Measurements from ENCODE around the gene DNAJC18. TPM values are rescaled to one million over a fixed set of nuclear protein-coding genes. Genes with fewer than 3 reads are reported as not detected.
A peak's percentile ranks its signal among the peaks of the same experiment; 100 is the strongest.

DNAJC18 gene
- total and polyA plus RNA-seq, 2 experiments from 2014 or later: 13.4 to 18.9 TPM

GRCh38 chr5:139378941-139379361 is 60.4 kb downstream of the DNAJC18 start:
- no peaks in the 10 kb centered on the region; the same call in 1 of the 2 replicates for H3F3A ChIP-seq (replicated peaks; ENCODE audit: low read depth)
- no peaks in the 10 kb centered on the region for H3K27me3 ChIP-seq (ENCODE audit: insufficient read depth)
- no peak overlapping the region for H3K27ac ChIP-seq (ENCODE audit: low read depth)
- Mint-ChIP-seq H3K27ac (no peak overlapping the region), H3K4me3 (no peak overlapping the region), H3K4me1 (peaks cover 10% of the 10 kb centered on the region; the same call in 2 of the 3 replicates), H3K27me3 (ENCODE audit: insufficient read depth, low read depth, poor library complexity) (peaks cover 8% of the 10 kb centered on the region), H3K9me3 (no peaks in the 10 kb centered on the region), H3K36me3 (ENCODE audit: low read depth) (peaks cover 2% of the 10 kb centered on the region; the same call in 1 of the 3 replicates)
- DNase-seq (ENCODE audit: low spot score): no peak
- no peaks in the 10 kb centered on the region; the same call in 1 of the 2 replicates for H4K20me1 ChIP-seq (replicated peaks; ENCODE audit: insufficient read depth)
- 0 out of 2 replicates have a peak overlapping the region, but pooled peaks have one; percentile 35 for H3K4me3 ChIP-seq
- ATAC-seq: no peak
- no peaks in the 10 kb centered on the region for H3K79me2 ChIP-seq (replicated peaks; ENCODE audit: insufficient read depth)
- H2AFZ ChIP-seq: no peak overlapping the region
- H3K4me2 ChIP-seq: peak overlapping the region; percentile 71; the same call in 1 of the 2 replicates
- H3K4me1 ChIP-seq (ENCODE audit: insufficient read depth): peaks cover 4% of the 10 kb centered on the region; the same call in 1 of the 2 replicates
- H3K36me3 ChIP-seq (ENCODE audit: insufficient read depth): no peaks in the 10 kb centered on the region
- H3K9me2 ChIP-seq (ENCODE audit: insufficient read depth): no peaks in the 10 kb centered on the region
- TF ChIP-seq EZH2phosphoT487 (IDR thresholded peaks at IDR 0.05; ENCODE audit: unreplicated experiment) (no peak), CTCF (conservative IDR thresholded peaks at IDR 0.05; ENCODE audit: low read depth in 2 of 2) (no peak), ETS1 (IDR thresholded peaks at IDR 0.05) (no peak), EZH2 (IDR thresholded peaks at IDR 0.05; ENCODE audit: low read depth, unreplicated experiment) (no peak), ZNF462 (CRISPR knock-in tag; IDR thresholded peaks at IDR 0.05) (no peak), REST (IDR thresholded peaks at IDR 0.05; ENCODE audit: unreplicated experiment) (no peak)
